Endothelial cell of umbilical vein (primary cell): ENCODE results near the gene ZNF664. TPM values are rescaled to one million over a fixed set of nuclear protein-coding genes. Genes with fewer than 3 reads are reported as not detected.

Experiments used
- BruUV-seq: library from RNA; stranded (reverse); fragments of 400-500 nt; replicated peaks from 2 replicates; lab custom pipeline; 2021; lab: Mats Ljungman, UMichigan
- CTCF ChIA-PET: fragments of 300-600, 350-600 bp; sonication (Branson Sonifier 250); formaldehyde crosslinking; loops from one replicate; lab custom pipeline; 2021; ENCODE audit warnings: antibody characterized with exemption, inconsistent platforms; lab: Charles Lee
- POLR2A ChIA-PET: fragments of 300-600, 350-600 bp; sonication (Branson Sonifier 250); formaldehyde crosslinking; loops from one replicate; lab custom pipeline; 2021; ENCODE audit warnings: antibody characterized with exemption, inconsistent platforms; lab: Charles Lee
- DNase-seq: peaks from one replicate; pipeline ENCODE4 v3.0.0-alpha.2; 2011; ENCODE audit warnings: low read depth, low spot score
- FAIRE-seq: peaks from 2 replicates; lab custom pipeline; 2011; peaks lifted over from hg19 to GRCh38; lab: Jason Lieb, UNC
- H2AFZ ChIP-seq: 2 replicates; pipeline ENCODE4 v1.6.0; 2012; ENCODE audit warnings: low read depth, low read length, control low read depth, inconsistent platforms
- H3K27ac ChIP-seq: 2 replicates; pipeline ENCODE4 v1.5.1; 2011; ENCODE audit warnings: low read depth, mild to moderate bottlenecking, control low read depth, low read length, moderate library complexity; ENCODE audit not compliant: insufficient read depth
- H3K27me3 ChIP-seq, 2 experiments: 2 replicates each; pipeline versions ENCODE4 v1.6.0 to v1.6.1; 2011; ENCODE audit warnings: low read length in 2 of 2, mixed read lengths in 1 of 2; ENCODE audit not compliant: control insufficient read depth in 2 of 2, insufficient read depth in 2 of 2
- H3K36me3 ChIP-seq, 2 experiments: 2 replicates in 1 of 2; 3 replicates in 1 of 2; pipeline ENCODE4 v1.5.1; 2011; ENCODE audit warnings: low read length in 2 of 2, mild to moderate bottlenecking in 1 of 2, moderate library complexity in 1 of 2; ENCODE audit not compliant: control insufficient read depth in 2 of 2, insufficient read depth in 2 of 2; ENCODE audit errors: extremely low read depth in 1 of 2
- H3K4me1 ChIP-seq: 3 replicates; pipeline ENCODE4 v1.5.1; 2011; ENCODE audit warnings: mild to moderate bottlenecking, low read length; ENCODE audit not compliant: control insufficient read depth, insufficient read depth; ENCODE audit errors: extremely low read depth
- H3K4me2 ChIP-seq: 2 replicates; pipeline ENCODE4 v1.6.1; 2011; ENCODE audit warnings: low read length, control low read depth, mixed read lengths; ENCODE audit not compliant: insufficient read depth
- H3K4me3 ChIP-seq, 3 experiments: fragments of 200-600 bp in 1 of 3; sonication (generic), shearing (Covaris generic) in 1 of 3; replicated peaks in 1 of 3; 2 replicates each; pipeline ENCODE4 v1.5.1; 2011 to 2016; ENCODE audit warnings: control low read depth in 3 of 3, low read length in 3 of 3, mild to moderate bottlenecking in 2 of 3, inconsistent platforms in 1 of 3, low read depth in 1 of 3, moderate library complexity in 1 of 3; ENCODE audit not compliant: insufficient read depth in 1 of 3
- H3K79me2 ChIP-seq: 2 replicates; pipeline ENCODE4 v1.6.0; 2012; ENCODE audit warnings: low read length, inconsistent platforms; ENCODE audit not compliant: control insufficient read depth, insufficient read depth
- H3K9ac ChIP-seq: replicated peaks from 2 replicates; pipeline ENCODE3; 2011; ENCODE audit warnings: low read length, control low read depth; ENCODE audit not compliant: insufficient read depth; ENCODE audit errors: extremely low read depth
- H3K9me1 ChIP-seq: replicated peaks from 3 replicates; pipeline ENCODE4 v1.6.0; 2011; ENCODE audit warnings: mild to moderate bottlenecking, low read length; ENCODE audit not compliant: control insufficient read depth, insufficient read depth; ENCODE audit errors: extremely low read depth
- H3K9me3 ChIP-seq: replicated peaks from 2 replicates; pipeline ENCODE4 v1.5.1; 2012; ENCODE audit warnings: low read length, inconsistent platforms; ENCODE audit not compliant: control insufficient read depth, insufficient read depth
- H4K20me1 ChIP-seq: replicated peaks from 2 replicates; pipeline ENCODE3; 2011; ENCODE audit warnings: mild to moderate bottlenecking, low read length; ENCODE audit not compliant: control insufficient read depth, insufficient read depth; ENCODE audit errors: extremely low read depth
- CTCF ChIP-seq, 2 donors: IDR thresholded peaks; 1 replicate in 1 of 2; 2 replicates in 1 of 2; pipeline ENCODE4 v1.5.1; 2011; ENCODE audit warnings: low read length in 2 of 2, mild to moderate bottlenecking in 2 of 2, moderate library complexity in 2 of 2, control low read depth in 1 of 2, inconsistent platforms in 1 of 2, low read depth in 1 of 2; ENCODE audit not compliant: insufficient read depth in 1 of 2; ENCODE audit errors: extremely low read depth in 1 of 2
- EZH2 ChIP-seq: IDR thresholded peaks from 2 replicates; pipeline ENCODE4 v1.6.1; 2012; ENCODE audit warnings: borderline replicate concordance, low read depth, mild to moderate bottlenecking, moderate library complexity, low read length, inconsistent platforms; ENCODE audit not compliant: severe bottlenecking
- FOS ChIP-seq: IDR thresholded peaks from 2 replicates; pipeline ENCODE4 v1.6.1; 2011; ENCODE audit warnings: mild to moderate bottlenecking, low read length, moderate library complexity, borderline replicate concordance; ENCODE audit not compliant: insufficient read depth
- GATA2 ChIP-seq: IDR thresholded peaks from 2 replicates; pipeline ENCODE4 v1.7.0; 2011; ENCODE audit warnings: low read depth, mild to moderate bottlenecking, moderate library complexity, mixed read lengths, low read length; ENCODE audit not compliant: insufficient read length, insufficient read depth
- JUN ChIP-seq: IDR thresholded peaks from 2 replicates; pipeline ENCODE4 v1.6.1; 2011; ENCODE audit warnings: borderline replicate concordance, low read depth; ENCODE audit not compliant: insufficient read length, insufficient read depth
- MYC ChIP-seq: IDR thresholded peaks from one replicate; pipeline ENCODE4 v1.6.1; 2011; ENCODE audit warnings: mild to moderate bottlenecking, low read depth, low read length
- POLR2A ChIP-seq: IDR thresholded peaks from 2 replicates; pipeline ENCODE4 v1.6.1; 2012; ENCODE audit warnings: low read depth, mild to moderate bottlenecking, control low read depth, low read length
- POLR2AphosphoS5 ChIP-seq: IDR thresholded peaks from 2 replicates; pipeline ENCODE4 v1.6.1; 2012; ENCODE audit warnings: low read depth, mild to moderate bottlenecking, control low read depth, low read length, moderate library complexity; ENCODE audit not compliant: insufficient read depth
- dilution Hi-C: fragments of 300-500 bp; cut with MboI; formaldehyde crosslinking; loops from one replicate; pipeline ENCODE4 v1.15.0; 2019; ENCODE audit warnings: low sequenced_read_pairs; ENCODE audit not compliant: extremely low pct_ligation_motif_present
- intact Hi-C: fragments of 100-400 bp; cut with micrococcal nuclease; formaldehyde crosslinking; loops from one replicate; pipeline ENCODE4 v1.10.0; 2022
- polyA plus RNA-seq, 4 experiments: library from polyadenylated mRNA; depleted of rRNA in 3 of 4; stranded (reverse) in 3 of 4; unstranded in 1 of 4; fragments of >200 nt; gene quantifications; 2 replicates each; pipeline versions ENCODE4 v1.2.1 to v1.2.3, GENCODE V29; 2011 to 2012; ENCODE audit warnings: missing spikeins in 1 of 4
- total RNA-seq: library from RNA; stranded (reverse); gene quantifications from 2 replicates; pipeline ENCODE4 v1.2.3, GENCODE V29; 2021
- TF ChIP-seq, protein P1 (sequence below): IDR thresholded peaks from 2 replicates; pipeline ENCODE4 v1.6.1; 2011; ENCODE audit not compliant: insufficient read depth, insufficient read length

ZNF664 gene
- total and polyA plus RNA-seq, 2 donors (not counting 3 experiments of a cell fraction or from before 2014, with no cell fraction given), result 29.8 to 71.3 TPM

DNA sequence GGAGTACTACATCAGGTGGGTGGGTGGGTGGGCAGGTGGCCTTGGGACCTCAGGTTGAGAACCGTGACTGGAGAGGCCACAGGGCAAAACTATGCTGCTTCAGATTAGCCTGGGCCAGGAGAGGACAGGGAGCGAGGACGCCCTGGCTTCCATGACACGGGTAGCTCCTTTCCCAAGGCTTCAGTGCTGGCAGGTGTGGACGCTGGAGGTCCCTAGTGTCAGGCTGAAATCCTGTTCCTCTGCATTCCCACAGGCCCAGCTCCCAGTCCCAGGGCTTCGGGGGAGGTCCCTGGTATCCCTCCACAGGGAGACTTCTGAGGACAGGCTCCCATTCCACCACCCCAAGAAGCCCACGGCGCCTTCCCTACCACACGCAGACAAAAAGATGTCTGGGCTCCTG lies 32.0 kb upstream of the ZNF664 start:
- CTCF ChIA-PET, result interaction anchor here (0.8 to 1.6 kb wide), 3 partner anchors 8 to 36 kb away, joined by 3 to 5 read pairs (median 4); no protein-coding TSS in a partner anchor
- TF ChIP-seq POLR2AphosphoS5 (no peak), GATA2 (no peak), EZH2 (no peak), MYC (no peak), POLR2A (no peak)
- DNase-seq (no peak), FAIRE-seq (no peak)
- dilution Hi-C loops (no loop called here), intact Hi-C loops (no loop called here)
- peaks cover 12% of the 10 kb centered on the region for H3K4me1 ChIP-seq
- no peak overlapping the region for H3K27ac ChIP-seq
- no peak overlapping the region for H3K4me2 ChIP-seq
- no peak overlapping the region for H3K9ac ChIP-seq
- POLR2A ChIA-PET, result no interaction called here
- no TSS peak for BruUV-seq
- peaks cover 2 to 7% of the 10 kb centered on the region in 2 experiments for H3K36me3 ChIP-seq
- no peaks in the 10 kb centered on the region for H3K9me3 ChIP-seq
- no peaks in the 10 kb centered on the region for H3K27me3 ChIP-seq
- no peak overlapping the region for H3K4me3 ChIP-seq
- no peaks in the 10 kb centered on the region for H4K20me1 ChIP-seq
- H3K79me2 ChIP-seq, result no peaks in the 10 kb centered on the region
- no peak overlapping the region for H2AFZ ChIP-seq
- H3K9me1 ChIP-seq, result no peaks in the 10 kb centered on the region

GRCh38 chr12:123941624-123942237 lies 31.3 kb upstream of the ZNF664 start:
- no peaks in the 10 kb centered on the region for H3K27me3 ChIP-seq
- DNase-seq, result no peak
- H3K4me1 ChIP-seq, result peaks cover 12% of the 10 kb centered on the region
- intact Hi-C loops (no loop called here), dilution Hi-C loops (no loop called here)
- no peak for FAIRE-seq
- peak overlapping the region; percentile 35 for H3K27ac ChIP-seq
- TF ChIP-seq FOS (no peak), JUN (no peak), MYC (no peak), EZH2 (no peak), POLR2AphosphoS5 (no peak), GATA2 (no peak), CTCF (IDR thresholded peaks at IDR 0.05; ENCODE audit: extremely low read depth in 1 of 2, insufficient read depth in 1 of 2, low read depth in 1 of 2, low read length in 2 of 2) (no peak), POLR2A (no peak)
- TF ChIP-seq, protein P1, sequence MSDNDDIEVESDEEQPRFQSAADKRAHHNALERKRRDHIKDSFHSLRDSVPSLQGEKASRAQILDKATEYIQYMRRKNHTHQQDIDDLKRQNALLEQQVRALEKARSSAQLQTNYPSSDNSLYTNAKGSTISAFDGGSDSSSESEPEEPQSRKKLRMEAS, result no peak
- H2AFZ ChIP-seq, result no peak overlapping the region
- H3K9me3 ChIP-seq, result no peaks in the 10 kb centered on the region
- CTCF ChIA-PET, result interaction anchor here (0.6 to 2.0 kb wide), 8 partner anchors 9 to 42 kb away, joined by 3 to 8 read pairs (median 4); no protein-coding TSS in a partner anchor
- H3K79me2 ChIP-seq, result no peaks in the 10 kb centered on the region
- no peak overlapping the region for H3K4me2 ChIP-seq
- H3K36me3 ChIP-seq, result peaks cover 2 to 7% of the 10 kb centered on the region in 2 experiments
- no peaks in the 10 kb centered on the region for H4K20me1 ChIP-seq
- H3K4me3 ChIP-seq, result no peak overlapping the region
- POLR2A ChIA-PET, result no interaction called here
- H3K9ac ChIP-seq, result no peak overlapping the region
- no TSS peak for BruUV-seq
- H3K9me1 ChIP-seq, result no peaks in the 10 kb centered on the region
